NT2/D1 (cell line): Measurements from ENCODE around the gene DISC1.

Experiments used
- SUZ12 ChIP-seq: IDR thresholded peaks from 2 replicates; pipeline ENCODE4 v1.6.1; 2011; ENCODE audit not compliant: insufficient read length, insufficient read depth; ENCODE audit errors: extremely low read depth
- YY1 ChIP-seq: IDR thresholded peaks from 2 replicates; pipeline ENCODE4 v1.6.1; 2011; ENCODE audit not compliant: insufficient read length, insufficient read depth
- ZNF274 ChIP-seq: IDR thresholded peaks from 2 replicates; pipeline ENCODE4 v1.6.1; 2011; ENCODE audit warnings: mild to moderate bottlenecking, low read depth, low read length

GRCh38 chr1:231871878-231872277 is 245.3 kb downstream of the DISC1 start:
- TF ChIP-seq YY1, result no peak
- TF ChIP-seq ZNF274, result no peak
- TF ChIP-seq SUZ12, result no peak
